GM12878 (cell line): ENCODE results near the gene LDHA.

ENCODE experiments used
- CTCF ChIP-seq, 3 experiments: IDR thresholded peaks in 2 of 3; conservative IDR thresholded peaks in 1 of 3; 2 replicates each; pipeline ENCODE4 v1.5.1; 2011; ENCODE audit warnings: low read depth in 3 of 3, low read length in 3 of 3, mild to moderate bottlenecking in 3 of 3, control low read depth in 2 of 3, moderate library complexity in 2 of 3, inconsistent platforms in 1 of 3, mixed read lengths in 1 of 3; ENCODE audit not compliant: control insufficient read depth in 2 of 3, insufficient read depth in 1 of 3; ENCODE audit errors: extremely low read depth in 1 of 3
- JUND ChIP-seq: IDR thresholded peaks from 2 replicates; pipeline ENCODE4 v1.6.1; 2012; ENCODE audit warnings: low read depth, mild to moderate bottlenecking, low read length, improper control_type of control experiment, moderate library complexity
- MYC ChIP-seq: IDR thresholded peaks from 2 replicates; pipeline ENCODE4 v1.6.1; 2011; ENCODE audit warnings: mild to moderate bottlenecking, low read length, moderate library complexity, inconsistent platforms; ENCODE audit not compliant: insufficient read depth, insufficient replicate concordance, insufficient read length, severe bottlenecking
- NFYB ChIP-seq: IDR thresholded peaks from 2 replicates; pipeline ENCODE4 v1.6.1; 2011; ENCODE audit warnings: low read depth, mild to moderate bottlenecking, low read length, improper control_type of control experiment, moderate library complexity; ENCODE audit not compliant: insufficient read depth
- NKRF ChIP-seq: fragments of 450-650 bp; conservative IDR thresholded peaks from 2 replicates; pipeline ENCODE4 v1.6.1; 2017; ENCODE audit warnings: mild to moderate bottlenecking, moderate library complexity
- NR2C2 ChIP-seq: IDR thresholded peaks from 2 replicates; pipeline ENCODE4 v1.6.1; 2011; ENCODE audit warnings: borderline replicate concordance, low read depth; ENCODE audit not compliant: control insufficient read depth, insufficient read length
- POLR2A ChIP-seq: IDR thresholded peaks from 2 replicates; pipeline ENCODE4 v1.6.1; 2011; ENCODE audit warnings: low read depth, mild to moderate bottlenecking, low read length
- POLR2AphosphoS5 ChIP-seq: IDR thresholded peaks from 2 replicates; pipeline ENCODE4 v1.6.1; 2011; ENCODE audit warnings: mild to moderate bottlenecking, low read length, inconsistent platforms
- RCOR1 ChIP-seq: conservative IDR thresholded peaks from 2 replicates; pipeline ENCODE4 v1.6.1; 2012; ENCODE audit warnings: low read depth, low read length, improper control_type of control experiment
- SIN3A ChIP-seq: IDR thresholded peaks from 2 replicates; pipeline ENCODE4 v1.6.1; 2012; ENCODE audit warnings: low read depth, low read length, improper control_type of control experiment
- SMC3 ChIP-seq: IDR thresholded peaks from 2 replicates; pipeline ENCODE4 v1.6.1; 2011; ENCODE audit warnings: low read length, improper control_type of control experiment, borderline replicate concordance
- TAF1 ChIP-seq: IDR thresholded peaks from 2 replicates; pipeline ENCODE4 v1.6.1; 2011; ENCODE audit warnings: mild to moderate bottlenecking, low read depth, low read length, borderline replicate concordance
- ZBTB33 ChIP-seq: fragments of 450-650 bp; IDR thresholded peaks from 2 replicates; pipeline ENCODE4 v1.6.1; 2017; ENCODE audit warnings: mild to moderate bottlenecking

- TF ChIP-seq RCOR1 (no peak), SIN3A (no peak), NKRF (no peak), NFYB (no peak), TAF1 (no peak), MYC (no peak), NR2C2 (no peak), POLR2A (no peak), POLR2AphosphoS5 (no peak), ZBTB33 (no peak), CTCF (IDR thresholded peaks at IDR 0.05 in 2 of 3, conservative IDR thresholded peaks at IDR 0.05 in 1 of 3; ENCODE audit: control insufficient read depth in 2 of 3, extremely low read depth in 1 of 3, insufficient read depth in 1 of 3, low read depth in 3 of 3, low read length in 3 of 3) (no peak), SMC3 (no peak), JUND (no peak)
Observed at GRCh38 chr11:18374956-18375355, 19.4 kb upstream of the LDHA start.
